ENCODE results near the gene TRIM52. TPM values are rescaled to one million over a fixed set of nuclear protein-coding genes. Genes with fewer than 3 reads are reported as not detected.

Gene TRIM52
- total and polyA plus RNA-seq, 2 of the 4 experiments (the other 2 are of a cell fraction) = 2.3 to 6.9 TPM

GRCh38 chr5:181281984-181282316 lies 21.0 kb upstream of the TRIM52 start:
- dilution Hi-C loops (cut with HindIII; ENCODE audit: low sequenced_read_pairs, unreplicated experiment) = no loop called here
- no peak overlapping the region for H3K23ac ChIP-seq (ENCODE audit: low read depth, low read length)
- ChIA-PET POLR2A (ENCODE audit: unreplicated experiment) (no interaction called here), CTCF (no interaction called here)
- TF ChIP-seq CEBPB (IDR thresholded peaks at IDR 0.05; ENCODE audit: low read depth, low read length) = no peak
- no peak for TF ChIP-seq CHD1 (IDR thresholded peaks at IDR 0.05; ENCODE audit: low read depth, low read length)
- H2BK20ac ChIP-seq (ENCODE audit: low read depth, low read length) = no peak overlapping the region
- no peak overlapping the region for H3K4me2 ChIP-seq (ENCODE audit: low read depth, low read length)
- no peaks in the 10 kb centered on the region for H3K27me3 ChIP-seq (ENCODE audit: control insufficient read depth, insufficient read depth, low read length)
- H3K79me1 ChIP-seq (ENCODE audit: low read depth in 1 of 2, low read length in 2 of 2) = no peaks in the 10 kb centered on the region
- no peak overlapping the region for H3K4ac ChIP-seq (ENCODE audit: low read depth, low read length)
- no peak overlapping the region for H3K4me3 ChIP-seq (ENCODE audit: insufficient read depth, low read depth, low read length)
- no peak overlapping the region for H2AFZ ChIP-seq (replicated peaks; ENCODE audit: low read length, poor library complexity)
- H2BK15ac ChIP-seq (ENCODE audit: low read depth, low read length) = no peak overlapping the region
- no peak overlapping the region for H2BK5ac ChIP-seq (ENCODE audit: low read depth, low read length, poor library complexity, severe bottlenecking)
- WGBS, 2 experiments (ENCODE audit: extremely low coverage in 2 of 2, insufficient read length in 1 of 2) = 100% methylated on average over 6 of the region's 18 CpGs; no CpG with 5 or more reads in 1 of the 2 experiments
- intact Hi-C loops (cut with micrococcal nuclease) = no loop called here
- no peak overlapping the region for H4K8ac ChIP-seq (ENCODE audit: low read depth in 2 of 2, low read length in 2 of 2)
- H3K18ac ChIP-seq (ENCODE audit: low read depth, low read length) = no peak overlapping the region
- in situ Hi-C loops (cut with MboI; ENCODE audit: low sequenced_read_pairs) = no loop called here
- no peak overlapping the region for H4K91ac ChIP-seq (ENCODE audit: insufficient read depth, low read depth, low read length)
- H3K4me1 ChIP-seq (ENCODE audit: control insufficient read depth, insufficient read depth, low read length) = no peaks in the 10 kb centered on the region
- H3K36me3 ChIP-seq (ENCODE audit: control insufficient read depth, insufficient read depth, low read length) = no peaks in the 10 kb centered on the region
- H3K14ac ChIP-seq (replicated peaks; ENCODE audit: low read depth, low read length) = no peak overlapping the region
- no peaks in the 10 kb centered on the region for H3K9me3 ChIP-seq (ENCODE audit: control insufficient read depth, insufficient read depth, low read length)
- no peaks in the 10 kb centered on the region for H3K9me1 ChIP-seq (ENCODE audit: insufficient read depth, low read length)
- H3K9ac ChIP-seq (ENCODE audit: low read depth, low read length) = no peak overlapping the region
- H2BK120ac ChIP-seq (ENCODE audit: low read depth, low read length) = no peak overlapping the region
- DNase-seq (no peak), ATAC-seq (ENCODE audit: low read depth) (no peak)
- H3K27ac ChIP-seq (ENCODE audit: insufficient read depth, low read length) = no peak overlapping the region
- H4K5ac ChIP-seq (ENCODE audit: low read depth, low read length) = no peak overlapping the region
- no TSS peak for BruUV-seq (replicated peaks)
- H3K56ac ChIP-seq (ENCODE audit: extremely low read depth, insufficient read depth, low read length) = no peak overlapping the region
- no peak overlapping the region for H2AK5ac ChIP-seq (ENCODE audit: low read depth, low read length)
- H2AK9ac ChIP-seq (replicated peaks; ENCODE audit: low read depth, low read length, poor library complexity) = no peak overlapping the region
- H4K20me1 ChIP-seq (ENCODE audit: insufficient read depth, low read length) = no peaks in the 10 kb centered on the region

Data from IMR-90 (cell line).